H1 (cell line): ENCODE results near the gene CACNA2D3. TPM values are rescaled to one million over a fixed set of nuclear protein-coding genes. Genes with fewer than 3 reads are reported as not detected.

Source experiments
- BCL11A ChIP-seq, 2 experiments: IDR thresholded peaks; one replicate each; pipeline ENCODE4 v1.6.1; 2011; ENCODE audit warnings: low read depth in 2 of 2, low read length in 2 of 2, mild to moderate bottlenecking in 2 of 2
- BRCA1 ChIP-seq: IDR thresholded peaks from 2 replicates; pipeline ENCODE4 v1.6.1; 2012; ENCODE audit warnings: low read depth, low read length, improper control_type of control experiment
- MAFK ChIP-seq: IDR thresholded peaks from 2 replicates; pipeline ENCODE4 v1.6.1; 2012; ENCODE audit warnings: low read depth, mild to moderate bottlenecking, improper control_type of control experiment, low read length
- RBBP5 ChIP-seq: IDR thresholded peaks from 2 replicates; pipeline ENCODE4 v1.7.1; 2012; ENCODE audit warnings: low read depth, mild to moderate bottlenecking, inconsistent platforms, low read length, moderate library complexity, borderline replicate concordance
- polyA plus RNA-seq, 7 experiments: library from polyadenylated mRNA; depleted of rRNA in 3 of 7; stranded (reverse) in 5 of 7; unstranded in 2 of 7; fragments of >200 nt in 5 of 7; fragments of 200-250 nt in 2 of 7; gene quantifications; 1 replicate in 5 of 7; 2 replicates in 1 of 7; 4 replicates in 1 of 7; pipeline versions ENCODE4 v1.2.1 to v1.2.3, GENCODE V29; 2011 to 2013; ENCODE audit warnings: missing spikeins in 2 of 7, mixed read lengths in 2 of 7
- total RNA-seq: library from RNA; stranded (reverse); fragmentation: NEBNext Ultra II Directional; extraction: Animal tissue kit (Norgen Biotek cat#: 25700); gene quantifications from 2 replicates; pipeline ENCODE4 v1.2.1, GENCODE V29; 2021
- TF ChIP-seq, protein P1 (sequence below): IDR thresholded peaks from 2 replicates; pipeline ENCODE4 v1.6.1; 2012; ENCODE audit warnings: inconsistent platforms

Gene CACNA2D3
- total and polyA plus RNA-seq, 2 of the 8 experiments (the other 6 are each of a cell fraction or from before 2014, with no cell fraction given), result 1.5 to 1.8 TPM

DNA sequence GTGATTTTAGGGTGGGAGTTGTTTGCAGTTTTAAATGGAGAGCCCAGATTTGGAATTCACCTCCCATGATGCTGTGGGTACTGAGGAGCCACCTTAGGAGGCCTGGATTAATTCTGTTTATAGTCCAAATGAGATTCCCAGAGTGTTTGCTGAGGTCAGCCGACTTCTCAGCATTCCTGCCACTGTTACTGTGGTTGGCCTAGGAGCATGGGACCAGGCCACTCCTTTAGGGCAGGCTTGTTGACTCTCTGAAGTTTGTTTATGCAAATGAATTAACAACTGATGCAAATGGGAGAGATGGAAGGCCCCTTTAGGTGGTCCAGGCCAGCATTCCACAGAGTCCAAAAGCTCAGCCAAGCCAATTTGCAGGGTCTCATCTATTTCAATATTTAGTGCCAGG is 46.1 kb downstream of the CACNA2D3 start (continued):
- TF ChIP-seq BCL11A (IDR thresholded peaks at IDR 0.05; ENCODE audit: low read depth in 2 of 2, low read length in 2 of 2) (no peak), MAFK (no peak), BRCA1 (no peak), RBBP5 (no peak)
- TF ChIP-seq, protein P1, sequence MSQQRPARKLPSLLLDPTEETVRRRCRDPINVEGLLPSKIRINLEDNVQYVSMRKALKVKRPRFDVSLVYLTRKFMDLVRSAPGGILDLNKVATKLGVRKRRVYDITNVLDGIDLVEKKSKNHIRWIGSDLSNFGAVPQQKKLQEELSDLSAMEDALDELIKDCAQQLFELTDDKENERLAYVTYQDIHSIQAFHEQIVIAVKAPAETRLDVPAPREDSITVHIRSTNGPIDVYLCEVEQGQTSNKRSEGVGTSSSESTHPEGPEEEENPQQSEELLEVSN, result no peak
